Peyer's patch (tissue), 4 donors: ENCODE data around the gene LCMT2.

Experiments used
- POLR2A ChIP-seq, 2 donors: fragments of 450-650 bp; IDR thresholded peaks; one replicate each; pipeline ENCODE4 v1.5.1; 2017; ENCODE audit warnings: antibody characterized with exemption in 2 of 2, mild to moderate bottlenecking in 2 of 2, moderate library complexity in 2 of 2
- TF ChIP-seq, protein P1 (sequence below), 6 experiments: fragments of 450-650 bp in 4 of 6; fragments of 200-600 bp in 2 of 6; sonication (generic) in 1 of 6; IDR thresholded peaks; one replicate each; pipeline ENCODE4 v1.5.1; 2017 to 2019; ENCODE audit warnings: antibody characterized with exemption in 6 of 6, mild to moderate bottlenecking in 3 of 6, moderate library complexity in 1 of 6

DNA sequence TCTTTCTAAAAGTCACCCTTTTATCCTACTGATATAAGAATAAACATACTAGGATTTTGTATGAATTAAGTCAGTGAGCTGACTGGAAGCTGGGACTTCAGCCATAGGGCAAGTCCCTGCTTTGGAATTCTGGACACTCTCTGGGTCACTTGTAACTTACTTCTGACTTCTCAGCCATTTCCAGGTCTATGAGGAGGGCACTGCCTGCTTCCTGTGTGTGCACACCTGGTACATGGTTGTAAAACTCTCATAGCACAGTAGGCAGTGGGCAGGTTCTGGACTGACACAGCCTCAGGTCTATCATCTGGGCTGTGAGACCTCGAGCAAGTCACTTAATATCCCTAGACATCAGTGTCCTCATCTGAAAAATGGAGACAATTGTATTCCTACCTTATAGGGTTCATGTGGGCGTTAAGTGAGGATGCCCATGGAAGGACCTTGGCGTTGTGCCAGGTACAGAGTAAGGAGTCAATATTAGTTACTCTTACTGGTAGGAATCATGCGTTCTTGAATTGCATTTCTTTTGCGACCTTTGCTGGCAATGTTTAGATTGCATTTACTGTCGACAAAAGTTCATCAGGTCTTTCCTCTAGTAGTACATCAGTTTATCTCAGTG is 36.2 kb downstream of the LCMT2 start:
- TF ChIP-seq, protein P1, sequence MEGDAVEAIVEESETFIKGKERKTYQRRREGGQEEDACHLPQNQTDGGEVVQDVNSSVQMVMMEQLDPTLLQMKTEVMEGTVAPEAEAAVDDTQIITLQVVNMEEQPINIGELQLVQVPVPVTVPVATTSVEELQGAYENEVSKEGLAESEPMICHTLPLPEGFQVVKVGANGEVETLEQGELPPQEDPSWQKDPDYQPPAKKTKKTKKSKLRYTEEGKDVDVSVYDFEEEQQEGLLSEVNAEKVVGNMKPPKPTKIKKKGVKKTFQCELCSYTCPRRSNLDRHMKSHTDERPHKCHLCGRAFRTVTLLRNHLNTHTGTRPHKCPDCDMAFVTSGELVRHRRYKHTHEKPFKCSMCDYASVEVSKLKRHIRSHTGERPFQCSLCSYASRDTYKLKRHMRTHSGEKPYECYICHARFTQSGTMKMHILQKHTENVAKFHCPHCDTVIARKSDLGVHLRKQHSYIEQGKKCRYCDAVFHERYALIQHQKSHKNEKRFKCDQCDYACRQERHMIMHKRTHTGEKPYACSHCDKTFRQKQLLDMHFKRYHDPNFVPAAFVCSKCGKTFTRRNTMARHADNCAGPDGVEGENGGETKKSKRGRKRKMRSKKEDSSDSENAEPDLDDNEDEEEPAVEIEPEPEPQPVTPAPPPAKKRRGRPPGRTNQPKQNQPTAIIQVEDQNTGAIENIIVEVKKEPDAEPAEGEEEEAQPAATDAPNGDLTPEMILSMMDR (IDR thresholded peaks at IDR 0.05): no peak
- no peak for TF ChIP-seq POLR2A (IDR thresholded peaks at IDR 0.05)
